Bronchial epithelial cell (primary cell): Measurements from ENCODE around the gene GHDC. TPM values are rescaled to one million over a fixed set of nuclear protein-coding genes. Genes with fewer than 3 reads are reported as not detected.

ENCODE experiments used
- DNase-seq: peaks from one replicate; pipeline ENCODE4 v3.0.0-alpha.2; 2010; ENCODE audit warnings: low read depth
- FAIRE-seq: peaks from 2 replicates; lab custom pipeline; 2011; peaks lifted over from hg19 to GRCh38; lab: Jason Lieb, UNC
- H3K27me3 ChIP-seq: 2 replicates; pipeline ENCODE4 v1.5.1; 2011; ENCODE audit warnings: low read length; ENCODE audit not compliant: control insufficient read depth, insufficient read depth
- H3K36me3 ChIP-seq: 2 replicates; pipeline ENCODE4 v1.5.1; 2011; ENCODE audit warnings: low read length; ENCODE audit not compliant: control insufficient read depth, insufficient read depth
- H3K4me3 ChIP-seq: 2 replicates; pipeline ENCODE4 v1.5.1; 2011; ENCODE audit warnings: mild to moderate bottlenecking, low read depth, low read length, control low read depth
- total RNA-seq: library from RNA; depleted of rRNA; stranded (reverse); fragments of >200 nt; gene quantifications from 2 replicates; pipeline ENCODE4 v1.2.1, GENCODE V29; 2014
- TF ChIP-seq, protein P1 (sequence below): IDR thresholded peaks from 2 replicates; pipeline ENCODE4 v1.5.1; 2011; ENCODE audit warnings: mild to moderate bottlenecking, moderate library complexity, low read length, control low read depth, inconsistent platforms; ENCODE audit not compliant: insufficient read depth, severe bottlenecking

GHDC gene
- total RNA-seq, 1 donor from 2014 or later: 6.8 TPM

DNA sequence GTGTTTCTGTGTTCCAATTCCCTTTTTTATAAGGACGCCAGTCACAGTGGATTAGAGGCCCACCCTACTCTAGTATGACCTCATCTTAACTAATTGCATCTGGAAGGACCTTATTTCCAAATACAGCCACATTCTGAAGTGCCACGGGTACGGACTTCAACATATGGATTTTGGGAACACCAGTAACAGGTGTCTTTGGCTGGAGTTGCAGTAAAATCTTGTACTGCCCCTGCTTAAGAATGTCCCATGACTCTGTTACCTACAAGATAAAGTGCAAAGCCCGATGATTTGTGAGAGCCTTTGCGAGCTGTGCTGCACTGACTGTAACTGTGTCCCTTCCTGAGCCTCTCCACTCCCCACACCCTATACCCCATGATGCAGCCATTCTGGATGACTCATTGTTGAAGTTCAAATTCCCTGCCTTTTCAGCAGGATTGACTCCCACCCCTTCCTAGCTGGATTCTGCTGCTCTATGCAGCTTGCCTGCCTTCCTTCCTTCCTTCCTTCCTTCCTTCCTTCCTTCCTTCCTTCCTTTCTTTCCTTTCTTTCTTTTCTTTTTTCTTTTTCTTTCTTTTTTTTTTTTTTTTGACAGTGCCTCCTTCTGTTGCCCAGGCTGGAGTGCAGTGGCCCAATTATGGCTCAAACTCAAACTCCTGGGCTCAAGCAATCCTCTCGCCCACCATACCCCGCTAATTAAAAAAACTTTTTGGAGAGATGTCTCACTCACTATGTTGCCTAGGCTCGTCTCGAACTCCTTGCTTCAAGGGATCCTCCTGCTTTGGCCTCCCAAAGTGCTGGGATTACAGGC lies 11.2 kb downstream of the GHDC start:
- peak; percentile 45 for DNase-seq
- Histone ChIP-seq H3K36me3 (no peaks in the 10 kb centered on the region), H3K4me3 (no peak overlapping the region), H3K27me3 (peaks cover 16% of the 10 kb centered on the region)
- FAIRE-seq: no peak
- TF ChIP-seq, protein P1, sequence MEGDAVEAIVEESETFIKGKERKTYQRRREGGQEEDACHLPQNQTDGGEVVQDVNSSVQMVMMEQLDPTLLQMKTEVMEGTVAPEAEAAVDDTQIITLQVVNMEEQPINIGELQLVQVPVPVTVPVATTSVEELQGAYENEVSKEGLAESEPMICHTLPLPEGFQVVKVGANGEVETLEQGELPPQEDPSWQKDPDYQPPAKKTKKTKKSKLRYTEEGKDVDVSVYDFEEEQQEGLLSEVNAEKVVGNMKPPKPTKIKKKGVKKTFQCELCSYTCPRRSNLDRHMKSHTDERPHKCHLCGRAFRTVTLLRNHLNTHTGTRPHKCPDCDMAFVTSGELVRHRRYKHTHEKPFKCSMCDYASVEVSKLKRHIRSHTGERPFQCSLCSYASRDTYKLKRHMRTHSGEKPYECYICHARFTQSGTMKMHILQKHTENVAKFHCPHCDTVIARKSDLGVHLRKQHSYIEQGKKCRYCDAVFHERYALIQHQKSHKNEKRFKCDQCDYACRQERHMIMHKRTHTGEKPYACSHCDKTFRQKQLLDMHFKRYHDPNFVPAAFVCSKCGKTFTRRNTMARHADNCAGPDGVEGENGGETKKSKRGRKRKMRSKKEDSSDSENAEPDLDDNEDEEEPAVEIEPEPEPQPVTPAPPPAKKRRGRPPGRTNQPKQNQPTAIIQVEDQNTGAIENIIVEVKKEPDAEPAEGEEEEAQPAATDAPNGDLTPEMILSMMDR: no peak

DNA sequence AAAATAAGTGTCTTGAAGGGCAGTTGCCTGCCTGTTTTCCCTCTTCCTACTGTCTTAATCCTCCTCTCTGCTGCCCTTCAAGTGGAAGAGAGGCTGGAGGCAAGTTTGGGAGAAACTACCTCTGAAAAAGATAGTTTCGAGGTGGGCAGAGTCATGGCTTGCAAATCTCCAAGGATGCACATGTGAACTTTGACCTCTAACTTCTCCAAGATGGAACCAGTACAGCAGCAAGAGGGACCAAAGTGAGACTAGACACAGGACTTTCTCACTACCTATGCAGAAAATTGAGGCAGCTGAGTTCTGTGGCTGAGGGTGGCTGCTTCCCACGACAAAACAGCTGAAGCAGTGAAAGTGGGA lies 12.5 kb downstream of the GHDC start:
- TF ChIP-seq, protein P1: no peak
- H3K4me3 ChIP-seq: no peak overlapping the region
- peaks cover 16% of the 10 kb centered on the region for H3K27me3 ChIP-seq
- no peaks in the 10 kb centered on the region for H3K36me3 ChIP-seq
- no peak for FAIRE-seq
- no peak for DNase-seq

DNA sequence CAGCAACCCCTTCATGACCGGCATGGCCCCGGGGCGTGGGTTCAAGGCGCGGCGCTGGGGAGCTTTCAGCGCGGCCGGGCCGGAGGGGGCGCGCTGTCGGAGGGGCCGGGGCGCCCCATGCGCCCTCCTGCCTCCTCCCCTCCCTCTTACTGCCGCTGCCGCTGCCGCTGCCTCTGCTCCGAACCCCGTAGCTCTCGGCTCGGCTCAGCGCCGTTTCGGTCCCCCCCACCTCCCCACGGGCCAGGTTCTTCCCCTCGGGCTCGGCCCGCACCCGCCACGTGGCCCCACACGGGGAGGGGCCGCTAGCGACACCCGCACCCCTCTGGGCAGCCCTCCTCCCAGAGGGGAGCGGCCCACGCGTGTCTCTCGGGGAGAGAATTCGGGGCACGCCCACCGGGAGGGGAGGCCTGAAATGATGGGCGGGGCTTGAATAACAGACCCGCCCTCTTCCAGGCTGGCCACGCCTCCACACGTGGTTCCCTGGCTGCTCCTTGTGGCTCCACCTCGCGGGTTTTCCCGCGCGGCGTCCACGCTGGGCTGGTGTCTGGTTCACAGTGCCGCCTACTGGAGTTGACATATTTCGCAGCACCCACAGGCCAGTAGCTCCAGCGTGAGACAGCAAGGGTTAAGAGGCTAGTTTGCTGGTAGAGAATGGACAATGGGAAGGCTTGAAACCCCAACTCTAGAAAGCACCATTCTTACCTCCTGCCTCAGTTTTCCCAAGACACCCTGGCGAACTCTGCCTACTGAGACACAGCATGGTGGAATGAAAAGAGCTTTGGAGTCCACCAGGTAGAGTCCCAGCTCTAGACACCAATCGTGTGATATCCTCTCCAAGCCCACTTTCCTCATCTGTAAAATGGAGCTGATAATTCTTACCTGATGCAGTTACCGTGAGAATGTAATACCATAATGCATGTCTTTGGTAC lies 13.1 kb downstream of the GHDC start, which contains the start of gene KCNH4:
TSS of gene KCNH4 (minus strand) at position 221 of the 929 bp plus-strand sequence. CDS start at position 24, 197 bp downstream.
- Histone ChIP-seq H3K36me3 (no peaks in the 10 kb centered on the region), H3K4me3 (no peak within 1 kb of the TSS), H3K27me3 (peaks cover 16% of the 10 kb centered on the region)
- peak; percentile 20 for DNase-seq
- TF ChIP-seq, protein P1: peak; percentile 56
- peak; percentile 43 for FAIRE-seq

DNA sequence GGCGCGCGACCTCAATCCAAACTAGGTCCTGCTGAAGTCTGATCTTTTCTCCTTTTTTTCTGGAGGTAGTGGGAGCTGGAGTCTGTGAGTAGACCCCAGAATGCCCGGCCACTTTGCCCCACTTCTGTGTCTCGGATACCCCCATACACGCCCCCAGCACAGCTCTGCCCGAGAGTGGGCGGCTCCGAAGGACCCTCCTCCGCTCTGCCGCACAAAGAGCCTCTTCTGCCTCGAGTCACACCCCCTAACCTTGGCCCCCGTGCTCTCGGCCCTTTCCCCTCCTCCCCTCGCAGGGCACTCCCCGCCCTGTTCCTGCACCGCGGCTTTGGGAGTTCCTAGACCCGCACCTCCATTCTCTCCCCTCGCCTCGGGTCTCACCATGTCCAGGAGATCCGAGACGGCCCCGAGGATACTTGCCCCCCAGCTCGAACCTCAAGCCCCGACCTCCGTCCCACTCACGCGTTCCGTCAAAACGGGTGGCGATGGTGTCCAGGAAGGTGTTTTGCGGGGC lies 13.8 kb downstream of the GHDC start:
- FAIRE-seq: no peak
- Histone ChIP-seq H3K4me3 (no peak overlapping the region), H3K27me3 (peaks cover 14% of the 10 kb centered on the region), H3K36me3 (no peaks in the 10 kb centered on the region)
- DNase-seq: no peak
- TF ChIP-seq, protein P1: no peak

DNA sequence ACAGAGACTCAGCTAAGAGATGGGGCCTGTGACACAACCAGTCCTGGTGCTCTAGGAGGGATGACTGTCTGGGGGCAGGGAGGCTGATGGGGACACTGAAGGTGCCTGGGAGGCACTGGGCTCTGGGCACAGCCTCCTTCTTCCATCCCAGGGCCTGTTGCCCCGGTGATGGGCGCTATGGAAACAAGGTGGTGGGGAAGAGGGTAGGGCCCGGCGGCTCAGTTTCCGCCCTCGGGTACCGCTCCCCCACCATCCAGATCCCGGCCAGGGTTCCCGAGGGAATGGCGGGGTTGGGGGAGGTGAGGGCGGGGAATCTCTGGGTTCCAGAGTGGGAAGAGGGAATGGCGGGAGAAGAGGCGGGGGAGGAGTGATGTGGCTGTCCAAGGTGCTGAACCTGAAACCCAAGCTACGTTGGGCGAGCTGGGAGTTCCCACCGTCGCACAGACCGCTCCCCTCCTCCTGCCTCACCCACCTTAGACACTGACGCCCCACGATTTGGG lies 14.3 kb downstream of the GHDC start:
- H3K27me3 ChIP-seq: peaks cover 14% of the 10 kb centered on the region
- no peak for DNase-seq
- TF ChIP-seq, protein P1: no peak
- no peak for FAIRE-seq
- H3K4me3 ChIP-seq: no peak overlapping the region
- no peaks in the 10 kb centered on the region for H3K36me3 ChIP-seq
